GM12892 (cell line): ENCODE measurements around the gene TALDO1.

Source experiments
- DNase-seq: peaks from one replicate; pipeline ENCODE4 v3.0.0; 2011; ENCODE audit not compliant: insufficient read length
- FAIRE-seq: peaks from 2 replicates; lab custom pipeline; 2011; peaks lifted over from hg19 to GRCh38; lab: Jason Lieb, UNC
- POLR2A ChIP-seq: IDR thresholded peaks from 2 replicates; pipeline ENCODE4 v1.6.1; 2011; ENCODE audit warnings: low read depth, low read length, control low read depth
- POLR2AphosphoS5 ChIP-seq: IDR thresholded peaks from 2 replicates; pipeline ENCODE4 v1.6.1; 2011; ENCODE audit warnings: low read depth, low read length, control low read depth
- TAF1 ChIP-seq: IDR thresholded peaks from 2 replicates; pipeline ENCODE4 v1.6.1; 2011; ENCODE audit warnings: low read depth, mild to moderate bottlenecking, control low read depth, low read length, borderline replicate concordance

The TALDO1 gene

GRCh38 chr11:742571-743201, 4.6 kb upstream of the TALDO1 start:
- no peak for DNase-seq
- no peak for FAIRE-seq
- TF ChIP-seq POLR2AphosphoS5 (no peak), TAF1 (no peak)

GRCh38 chr11:745428-745827, 1.8 kb upstream of the TALDO1 start:
- no peak for FAIRE-seq
- TF ChIP-seq POLR2AphosphoS5 (no peak), POLR2A (no peak), TAF1 (no peak)
- DNase-seq: no peak

- TF ChIP-seq POLR2A: no peak
- no peak for TF ChIP-seq TAF1
- no peak for TF ChIP-seq POLR2AphosphoS5
- no peak for FAIRE-seq
- no peak for DNase-seq
These were observed 741 bp upstream of the TALDO1 start for GRCh38 chr11:746289-747157.

GRCh38 chr11:748007-748359, 719 bp downstream of the TALDO1 start:
- DNase-seq (no peak), FAIRE-seq (peak; percentile 76)
- no peak for TF ChIP-seq POLR2AphosphoS5
- no peak for TF ChIP-seq TAF1

- TF ChIP-seq TAF1 (no peak), POLR2A (no peak), POLR2AphosphoS5 (no peak)
- FAIRE-seq (peak; percentile 80), DNase-seq (no peak)
These were observed 2.5 kb downstream of the TALDO1 start for GRCh38 chr11:749731-750130.

GRCh38 chr11:760236-760635, 13.0 kb downstream of the TALDO1 start:
- DNase-seq (no peak), FAIRE-seq (no peak)
- TF ChIP-seq POLR2AphosphoS5 (no peak), TAF1 (no peak), POLR2A (no peak)

- FAIRE-seq (no peak), DNase-seq (no peak)
- TF ChIP-seq POLR2AphosphoS5: 0 out of 2 replicates have a peak, but pooled peaks have one; percentile 47
- TF ChIP-seq POLR2A: no peak; the same call in 1 of the 2 replicates
These were observed 14.4 kb downstream of the TALDO1 start for GRCh38 chr11:761526-762108.

GRCh38 chr11:762421-763072, 15.3 kb downstream of the TALDO1 start:
- FAIRE-seq: no peak
- DNase-seq: peak; percentile 17
- TF ChIP-seq POLR2A: no peak; the same call in 1 of the 2 replicates
- no peak for TF ChIP-seq TAF1
- TF ChIP-seq POLR2AphosphoS5: no peak

GRCh38 chr11:763073-763463, 15.8 kb downstream of the TALDO1 start:
- no peak for DNase-seq
- no peak for FAIRE-seq

GRCh38 chr11:763549-764321, 16.5 kb downstream of the TALDO1 start:
- TF ChIP-seq POLR2AphosphoS5 (peak; percentile 35), TAF1 (no peak), POLR2A (no peak)
- no peak for FAIRE-seq
- peak; percentile 25 for DNase-seq

More at GRCh38 chr11:763073-763463, 15.8 kb downstream of the TALDO1 start:
- TF ChIP-seq POLR2A (no peak), TAF1 (no peak), POLR2AphosphoS5 (no peak)

GRCh38 chr11:764322-765024, 17.2 kb downstream of the TALDO1 start:
- no peak for FAIRE-seq
- DNase-seq: no peak
- TF ChIP-seq TAF1: no peak
- TF ChIP-seq POLR2A: peak; percentile 38; the same call in 1 of the 2 replicates
